Breast epithelium (tissue), 4 donors: Measurements from ENCODE around the gene ZNF74. TPM values are rescaled to one million over a fixed set of nuclear protein-coding genes. Genes with fewer than 3 reads are reported as not detected.

Experiments used
- DNase-seq, 2 donors: peaks; one replicate each; pipeline ENCODE4 v3.0.0-alpha.2; 2019; ENCODE audit warnings: low spot score in 2 of 2
- H3K27ac ChIP-seq, 2 donors: fragments of 200-600 bp; sonication (generic) in 1 of 2; one replicate each; pipeline ENCODE4 v1.5.1; 2016 to 2019; ENCODE audit warnings: mild to moderate bottlenecking in 1 of 2
- H3K27me3 ChIP-seq, 2 donors: fragments of 200-600 bp; sonication (generic) in 1 of 2; one replicate each; pipeline versions ENCODE4 v1.5.1 to v1.6.0; 2017 to 2019; ENCODE audit warnings: control low read depth in 1 of 2, mild to moderate bottlenecking in 1 of 2
- H3K36me3 ChIP-seq: fragments of 200-600 bp; one replicate; pipeline ENCODE4 v1.5.1; 2019
- H3K4me1 ChIP-seq, 2 donors: fragments of 200-600 bp; sonication (generic); one replicate each; pipeline ENCODE4 v1.5.1; 2016 to 2019; ENCODE audit warnings: control low read depth in 1 of 2
- H3K4me3 ChIP-seq, 3 donors: fragments of 200-600 bp; sonication (generic); 1 replicate in 2 of 3; 2 replicates in 1 of 3; pipeline ENCODE4 v1.5.1; 2016 to 2019; ENCODE audit warnings: mild to moderate bottlenecking in 3 of 3, moderate library complexity in 2 of 3
- H3K9me3 ChIP-seq, 2 donors: fragments of 200-600 bp; sonication (generic) in 1 of 2; one replicate each; pipeline ENCODE4 v1.5.1; 2016 to 2019; ENCODE audit warnings: control low read depth in 1 of 2
- POLR2A ChIP-seq: fragments of 450-650 bp; IDR thresholded peaks from one replicate; pipeline ENCODE4 v1.6.1; 2016; ENCODE audit warnings: antibody characterized with exemption, mild to moderate bottlenecking, moderate library complexity
- POLR2AphosphoS5 ChIP-seq, 3 donors: sonication (generic); formaldehyde crosslinking; IDR thresholded peaks; one replicate each; pipeline ENCODE4 v1.6.1; 2017; ENCODE audit warnings: antibody characterized with exemption in 3 of 3
- intact Hi-C: fragments of 100-400 bp; cut with DNase I; formaldehyde crosslinking; loops from one replicate; pipeline ENCODE4 v1.15.1; 2023; ENCODE audit warnings: low total_unique reads
- total RNA-seq, 3 donors: library from RNA; depleted of rRNA; stranded (reverse); fragments of >200 nt; gene quantifications; one replicate each; pipeline ENCODE4 v1.1.0, GENCODE V29; 2016
- TF ChIP-seq, protein P1 (sequence below), 3 donors: fragments of 450-650 bp; IDR thresholded peaks; one replicate each; pipeline ENCODE4 v1.5.1; 2016 to 2017; ENCODE audit warnings: antibody characterized with exemption in 3 of 3, mild to moderate bottlenecking in 3 of 3, moderate library complexity in 3 of 3

Gene ZNF74
- total RNA-seq, 3 donors from 2014 or later, result 4.8 to 11.5 (median 10.0) TPM

DNA sequence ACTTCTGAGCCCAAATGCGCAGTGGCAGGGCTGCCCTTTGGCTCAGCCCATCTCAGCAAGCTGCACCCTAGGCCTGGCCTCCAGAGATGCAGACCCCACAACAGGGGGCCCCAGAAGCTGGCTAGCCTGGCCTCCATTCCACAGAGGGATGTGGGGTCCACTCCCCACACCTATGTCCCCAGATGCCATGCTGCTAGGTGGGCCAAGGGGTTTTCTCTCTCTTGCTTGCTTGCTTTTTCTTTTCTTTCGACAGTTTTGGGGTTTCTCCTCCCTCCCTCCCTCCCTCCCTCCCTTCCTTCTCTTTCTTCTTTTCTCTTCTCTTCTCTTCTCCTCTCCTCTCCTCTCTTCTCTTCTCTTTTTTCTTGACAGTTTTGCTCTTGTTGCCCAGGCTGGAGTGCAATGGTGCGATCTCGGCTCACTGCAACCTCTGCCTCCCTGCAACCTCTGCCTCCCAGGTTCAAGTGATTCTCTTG is 34.0 kb downstream of the ZNF74 start:
- intact Hi-C loops, result no loop called here
- no peaks in the 10 kb centered on the region for H3K36me3 ChIP-seq
- no peak for DNase-seq
- peaks cover 12 to 19% of the 10 kb centered on the region in 2 donors for H3K4me1 ChIP-seq
- H3K9me3 ChIP-seq, result no peaks in the 10 kb centered on the region
- TF ChIP-seq, protein P1, sequence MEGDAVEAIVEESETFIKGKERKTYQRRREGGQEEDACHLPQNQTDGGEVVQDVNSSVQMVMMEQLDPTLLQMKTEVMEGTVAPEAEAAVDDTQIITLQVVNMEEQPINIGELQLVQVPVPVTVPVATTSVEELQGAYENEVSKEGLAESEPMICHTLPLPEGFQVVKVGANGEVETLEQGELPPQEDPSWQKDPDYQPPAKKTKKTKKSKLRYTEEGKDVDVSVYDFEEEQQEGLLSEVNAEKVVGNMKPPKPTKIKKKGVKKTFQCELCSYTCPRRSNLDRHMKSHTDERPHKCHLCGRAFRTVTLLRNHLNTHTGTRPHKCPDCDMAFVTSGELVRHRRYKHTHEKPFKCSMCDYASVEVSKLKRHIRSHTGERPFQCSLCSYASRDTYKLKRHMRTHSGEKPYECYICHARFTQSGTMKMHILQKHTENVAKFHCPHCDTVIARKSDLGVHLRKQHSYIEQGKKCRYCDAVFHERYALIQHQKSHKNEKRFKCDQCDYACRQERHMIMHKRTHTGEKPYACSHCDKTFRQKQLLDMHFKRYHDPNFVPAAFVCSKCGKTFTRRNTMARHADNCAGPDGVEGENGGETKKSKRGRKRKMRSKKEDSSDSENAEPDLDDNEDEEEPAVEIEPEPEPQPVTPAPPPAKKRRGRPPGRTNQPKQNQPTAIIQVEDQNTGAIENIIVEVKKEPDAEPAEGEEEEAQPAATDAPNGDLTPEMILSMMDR (IDR thresholded peaks at IDR 0.05), result no peak
- TF ChIP-seq POLR2A (no peak), POLR2AphosphoS5 (IDR thresholded peaks at IDR 0.05) (no peak)
- H3K27me3 ChIP-seq, result peaks cover 0 to 12% of the 10 kb centered on the region in 2 donors
- no peak overlapping the region for H3K4me3 ChIP-seq
- H3K27ac ChIP-seq, result no peak overlapping the region

DNA sequence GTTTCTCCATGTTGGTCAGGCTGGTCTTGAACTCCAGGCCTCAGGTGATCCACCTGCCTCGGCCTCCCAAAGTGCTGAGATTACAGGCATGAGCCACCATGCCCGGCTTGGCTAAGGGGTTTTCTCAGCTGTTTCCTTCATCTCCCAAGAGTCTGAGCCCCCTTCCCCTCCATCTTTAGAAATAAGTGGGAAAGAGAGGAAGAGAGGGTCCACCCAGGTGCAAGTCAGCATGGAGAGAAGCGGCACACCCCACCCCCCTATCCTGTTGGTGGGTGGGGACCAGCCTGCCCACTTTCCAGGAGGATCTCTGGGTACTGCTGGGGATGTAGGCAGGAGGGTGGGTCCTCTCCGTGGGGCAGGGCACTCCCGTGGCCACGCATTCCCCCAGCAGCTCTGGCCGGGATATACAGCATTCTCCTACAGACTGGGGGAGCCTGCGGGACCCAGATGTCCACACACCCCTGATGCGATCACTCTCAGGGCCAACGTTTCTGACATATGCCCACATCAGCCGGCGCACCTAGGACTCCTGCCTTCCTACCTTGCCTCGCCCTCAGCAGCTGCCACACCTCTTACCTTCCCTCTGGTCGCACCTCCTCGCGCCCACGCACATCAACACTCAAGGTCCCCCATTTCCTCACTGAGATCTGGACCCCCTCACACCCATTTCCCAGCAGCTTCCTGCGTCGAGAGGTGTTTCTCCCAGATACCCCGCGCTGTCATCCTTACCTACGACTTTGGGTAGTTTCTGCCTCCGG is 34.7 kb downstream of the ZNF74 start:
- Histone ChIP-seq H3K27ac (no peak overlapping the region), H3K27me3 (peaks cover 0 to 12% of the 10 kb centered on the region in 2 donors), H3K4me1 (peaks cover 12% of the 10 kb centered on the region in 2 donors), H3K4me3 (peak overlapping the region; percentile 22 to 29 (median 26)), H3K9me3 (no peaks in the 10 kb centered on the region), H3K36me3 (no peaks in the 10 kb centered on the region)
- no peak for DNase-seq
- TF ChIP-seq POLR2A (no peak), POLR2AphosphoS5 (IDR thresholded peaks at IDR 0.05) (no peak)
- TF ChIP-seq, protein P1 (IDR thresholded peaks at IDR 0.05), result no peak
- intact Hi-C loops, result no loop called here

DNA sequence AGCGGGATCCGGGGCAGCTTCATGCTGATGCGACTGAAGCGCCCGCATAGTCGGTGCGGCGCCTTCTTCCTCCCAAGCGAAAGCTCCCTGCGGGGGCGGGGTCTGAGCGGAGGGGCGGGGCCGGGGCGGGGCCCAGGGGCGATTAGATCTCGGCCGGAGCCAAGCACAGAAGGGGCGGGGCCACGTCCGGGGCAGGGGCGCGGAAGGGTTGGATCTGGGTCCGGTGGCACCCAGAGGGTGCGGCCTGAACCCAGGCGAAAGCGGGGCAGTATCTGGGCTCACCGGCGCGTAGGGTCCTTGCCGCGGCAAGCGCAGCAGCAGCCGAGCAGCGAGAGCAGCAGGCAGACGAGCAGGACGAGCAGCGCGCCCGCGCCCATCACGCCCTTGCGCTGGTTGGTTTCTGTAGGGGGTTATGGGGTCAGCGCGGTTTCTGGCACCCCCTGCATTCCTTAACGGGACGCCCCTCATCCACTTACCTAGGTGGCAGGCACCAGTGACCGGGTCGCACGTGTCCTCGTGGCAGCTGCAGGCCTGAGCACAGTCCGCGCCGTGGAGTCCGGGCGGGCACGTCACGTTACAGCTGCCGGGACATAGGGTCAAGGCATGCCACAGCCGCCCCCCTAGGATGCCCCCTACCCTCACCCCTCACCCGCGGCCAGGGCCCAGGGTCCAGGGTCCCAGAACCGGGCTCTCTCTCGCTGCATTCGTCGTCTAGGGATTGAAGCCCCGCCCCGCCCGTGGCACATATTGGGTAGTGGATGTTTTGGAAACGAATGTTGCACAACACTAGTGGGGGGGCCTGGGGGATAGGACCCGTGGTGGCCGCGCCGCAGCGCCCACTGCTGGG is 35.5 kb downstream of the ZNF74 start:
- H3K36me3 ChIP-seq, result no peaks in the 10 kb centered on the region
- H3K27ac ChIP-seq, result no peak overlapping the region
- no peak for DNase-seq
- H3K9me3 ChIP-seq, result no peaks in the 10 kb centered on the region
- H3K27me3 ChIP-seq, result peaks cover 0 to 12% of the 10 kb centered on the region in 2 donors
- H3K4me3 ChIP-seq, result peak overlapping the region; percentile 22 to 29 (median 26)
- peaks cover 8 to 9% of the 10 kb centered on the region in 2 donors for H3K4me1 ChIP-seq
- intact Hi-C loops, result no loop called here
- no peak for TF ChIP-seq POLR2AphosphoS5 (IDR thresholded peaks at IDR 0.05)
- TF ChIP-seq, protein P1 (IDR thresholded peaks at IDR 0.05), result no peak
- no peak for TF ChIP-seq POLR2A

DNA sequence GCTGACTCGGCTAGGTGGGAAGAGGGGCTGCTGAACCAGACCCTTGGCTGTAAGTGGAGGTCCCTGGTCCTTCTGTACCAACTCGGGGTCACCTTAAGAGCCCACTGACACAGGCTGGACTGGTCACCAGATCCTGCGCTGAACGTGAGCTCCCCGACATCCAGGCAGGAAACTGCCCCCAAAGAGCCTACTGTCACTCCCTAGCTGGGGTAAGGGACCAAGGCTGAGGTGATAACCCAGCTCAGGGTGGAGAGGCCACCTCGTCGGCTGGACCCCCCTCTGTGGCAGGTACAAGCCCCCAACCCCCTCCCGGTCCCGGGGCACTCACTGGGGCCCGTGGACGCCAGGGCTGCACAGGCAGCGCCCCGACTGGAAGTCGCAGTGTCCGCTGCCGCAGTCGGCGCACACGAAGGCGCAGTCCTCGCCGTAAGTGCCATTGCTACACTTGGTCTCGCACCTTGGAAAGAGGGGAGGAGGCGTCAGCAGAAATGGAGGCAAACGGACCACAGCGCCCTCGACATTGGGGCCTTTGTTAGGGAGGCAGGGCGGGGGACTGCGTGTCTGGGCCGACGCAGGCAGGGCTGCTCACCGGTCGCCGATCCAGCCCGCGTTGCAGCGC is 36.3 kb downstream of the ZNF74 start:
- Histone ChIP-seq H3K27me3 (peaks cover 0 to 12% of the 10 kb centered on the region in 2 donors), H3K9me3 (no peaks in the 10 kb centered on the region), H3K27ac (no peak overlapping the region), H3K4me3 (peak overlapping the region in 2 of 3 donors; percentile 40 to 59), H3K36me3 (no peaks in the 10 kb centered on the region), H3K4me1 (peaks cover 8 to 9% of the 10 kb centered on the region in 2 donors)
- DNase-seq, result no peak
- TF ChIP-seq POLR2AphosphoS5 (IDR thresholded peaks at IDR 0.05), result no peak
- TF ChIP-seq, protein P1 (IDR thresholded peaks at IDR 0.05), result no peak
- no peak for TF ChIP-seq POLR2A
- intact Hi-C loops, result no loop called here
